Cortex of kidney (tissue), 1 donor: ENCODE measurements around the gene GJA5.

ENCODE experiments used
- DNase-seq: peaks from one replicate; lab custom pipeline; 2025; lab: John Stamatoyannopoulos, UW

GJA5 gene

DNA sequence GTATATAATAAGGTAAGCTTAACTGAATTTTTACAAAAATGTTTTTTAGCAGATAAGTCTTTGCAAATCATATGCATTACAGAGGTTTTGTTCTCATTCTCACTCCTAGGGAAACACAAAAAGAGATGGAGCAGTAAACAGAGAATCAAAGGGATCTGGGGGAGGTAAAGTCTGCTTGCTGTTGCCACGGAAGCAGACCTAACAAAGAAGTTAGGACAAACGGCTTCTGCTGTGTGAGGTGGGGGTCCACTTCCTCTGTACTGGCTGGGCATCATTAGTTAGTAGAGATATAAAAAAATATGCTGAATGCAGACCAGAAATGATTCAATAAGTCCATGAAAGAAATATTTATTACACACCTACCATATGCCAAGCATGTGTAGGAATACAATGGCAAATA, 34.2 kb downstream of the GJA5 start:
- no peak for DNase-seq

DNA sequence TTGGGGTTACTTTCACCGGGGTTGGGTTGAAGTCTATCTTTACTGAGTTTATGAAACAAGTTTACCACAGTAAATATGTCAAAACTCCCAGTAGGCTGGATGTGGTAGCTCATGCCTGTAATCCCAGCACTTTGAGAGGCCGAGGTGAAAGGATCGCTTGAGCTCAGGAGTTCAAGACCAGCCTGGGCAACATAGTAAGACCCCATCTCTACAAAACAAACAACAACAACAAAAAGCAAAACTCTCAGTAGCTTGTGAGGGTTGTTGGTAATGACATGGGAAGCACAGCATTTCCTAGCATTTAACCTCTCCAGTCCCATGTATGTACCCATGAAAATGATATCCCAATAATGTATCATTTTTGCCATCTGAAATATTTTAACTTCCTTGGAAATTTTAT, 34.7 kb downstream of the GJA5 start:
- DNase-seq, result no peak

GRCh38 chr1:147723691-147724323, 36.6 kb downstream of the GJA5 start:
- no peak for DNase-seq

DNA sequence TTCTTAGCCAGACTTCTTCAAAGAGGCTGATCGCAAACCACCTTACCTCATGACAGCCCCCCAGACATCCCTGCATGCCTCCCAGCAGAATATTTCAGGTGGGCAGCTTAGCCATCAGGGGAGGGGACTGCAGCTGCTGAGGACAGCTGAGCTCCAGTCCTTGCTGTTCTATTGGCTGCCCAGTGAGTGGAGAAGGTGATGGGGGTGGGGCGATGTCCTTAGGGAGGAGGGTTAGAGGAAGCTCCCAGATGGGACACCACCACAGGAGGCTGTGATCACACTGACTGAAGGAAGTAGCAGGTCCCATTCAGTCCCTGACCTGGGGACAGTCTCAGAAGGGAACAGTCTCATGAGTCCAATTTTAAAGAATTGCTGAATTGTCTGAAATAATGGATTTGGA, 38.3 kb downstream of the GJA5 start:
- DNase-seq, result no peak

GRCh38 chr1:147721716-147722115, 38.7 kb downstream of the GJA5 start:
- DNase-seq, result no peak

- no peak for DNase-seq
Measured at GRCh38 chr1:147720557-147720956, 39.8 kb downstream of the GJA5 start.

GRCh38 chr1:147719711-147720225, 40.6 kb downstream of the GJA5 start:
- no peak for DNase-seq

DNA sequence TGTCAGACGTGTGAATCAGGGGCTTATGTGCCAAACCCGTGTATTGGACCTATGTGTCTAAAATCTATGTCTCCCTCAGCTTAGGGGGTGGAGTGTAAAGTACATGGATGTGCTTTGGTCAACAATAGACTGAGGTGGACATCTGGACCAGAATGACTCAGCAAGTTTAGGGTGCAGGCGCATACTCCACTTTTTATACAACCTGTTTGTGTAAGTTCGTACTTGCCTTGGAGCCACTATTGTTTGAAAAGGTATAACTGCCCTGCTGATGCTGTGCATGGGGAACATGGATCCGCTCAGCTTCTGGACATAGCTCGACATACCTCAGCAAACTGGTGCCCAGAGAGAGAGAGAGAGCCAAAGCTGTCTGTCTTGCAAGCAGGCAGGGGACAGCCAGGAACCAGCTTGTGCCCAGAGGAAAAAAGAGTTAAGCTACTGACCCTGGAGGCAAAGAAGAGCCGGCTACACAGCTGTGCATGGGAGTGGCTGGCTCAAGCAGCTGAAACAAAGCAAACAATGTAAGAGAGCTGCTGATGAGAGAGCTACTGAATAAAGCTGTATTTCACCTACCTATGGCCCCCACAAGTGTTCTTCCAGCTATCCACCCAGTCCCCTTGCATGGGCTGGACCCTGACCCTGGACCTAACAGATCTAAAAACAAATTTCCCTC, 41.2 kb downstream of the GJA5 start:
- DNase-seq, result no peak

- no peak for DNase-seq
Measured at GRCh38 chr1:147717706-147718097, 42.7 kb downstream of the GJA5 start.

DNA sequence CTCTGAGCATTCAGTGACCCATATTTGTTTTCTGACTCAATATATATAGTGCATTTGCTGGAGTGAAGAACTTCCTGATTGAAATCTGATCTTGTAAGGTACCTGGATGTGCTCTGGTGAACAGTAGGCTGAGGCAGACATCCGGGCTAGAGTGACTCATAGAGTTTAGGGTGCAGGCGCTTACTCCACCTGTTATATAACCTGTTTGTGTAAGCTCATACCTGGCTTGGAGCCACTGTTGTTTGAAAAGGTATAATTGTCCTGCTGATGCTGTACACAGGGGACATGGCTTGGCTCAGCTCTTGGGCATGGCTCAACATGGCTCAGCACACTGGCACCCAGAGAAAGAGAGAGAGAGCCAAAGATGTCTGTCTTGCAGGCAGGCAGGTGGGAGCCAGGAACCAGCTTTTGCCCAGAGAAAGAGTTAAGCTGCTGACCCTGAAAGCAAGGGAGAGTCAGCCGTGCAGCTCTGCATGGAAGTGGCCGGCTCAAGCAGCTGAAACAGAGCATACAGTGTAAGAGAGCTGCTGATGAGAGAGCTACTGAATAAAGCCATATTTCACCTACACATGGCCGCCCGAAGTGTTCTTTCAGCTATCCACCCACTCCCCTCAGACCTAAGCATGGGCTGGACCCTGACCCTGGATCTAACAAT, 43.2 kb downstream of the GJA5 start:
- DNase-seq, result no peak

DNA sequence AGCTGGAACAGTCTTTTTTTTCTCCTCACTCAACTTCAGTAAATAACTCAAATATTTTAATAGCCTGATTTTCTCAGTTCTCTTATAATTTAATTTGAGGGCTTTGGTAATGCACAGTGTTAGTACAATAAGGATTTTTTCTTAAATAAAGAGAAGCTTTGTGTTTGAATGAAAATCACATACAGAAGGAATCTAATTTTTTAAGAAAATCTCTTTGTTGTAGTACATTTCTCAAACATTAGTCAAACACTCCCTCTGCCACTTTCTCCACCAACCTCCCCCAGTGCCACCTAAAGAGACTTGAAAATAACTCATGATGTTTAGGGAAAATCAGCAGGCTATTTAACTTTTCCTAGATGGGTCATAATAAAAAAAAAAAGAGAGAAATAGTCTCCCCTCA, 47.8 kb downstream of the GJA5 start:
- DNase-seq, result no peak
